Type B pancreatic cell (in vitro differentiated cells): ENCODE results near the gene STXBP6. TPM values are rescaled to one million over a fixed set of nuclear protein-coding genes. Genes with fewer than 3 reads are reported as not detected.
"Not testable (repeated sequence)": the region's sequence is repeated elsewhere in the genome, so short reads cannot be mapped to it uniquely, and the experiment has no call there.

Source experiments
- DNase-seq: peaks from one replicate; pipeline ENCODE4 v3.0.0; 2021; ENCODE audit warnings: mixed read lengths; ENCODE audit not compliant: unreplicated experiment; ENCODE audit errors: extremely low spot score
- H3K27ac Mint-ChIP-seq: 2 replicates; pipeline ENCODE4 v1.8.0; 2021; ENCODE audit warnings: mild to moderate bottlenecking, mixed read lengths
- H3K27me3 Mint-ChIP-seq: 2 replicates; pipeline ENCODE4 v1.8.0; 2021; ENCODE audit warnings: mixed read lengths
- H3K36me3 Mint-ChIP-seq: 2 replicates; pipeline ENCODE4 v1.8.0; 2021; ENCODE audit warnings: mixed read lengths
- H3K4me1 Mint-ChIP-seq: one replicate; pipeline ENCODE4 v1.8.0; 2021; ENCODE audit warnings: mixed read lengths; ENCODE audit not compliant: unreplicated experiment
- H3K4me3 Mint-ChIP-seq: 2 replicates; pipeline ENCODE4 v1.8.0; 2021; ENCODE audit warnings: mild to moderate bottlenecking, mixed read lengths
- H3K9me3 Mint-ChIP-seq: 2 replicates; pipeline ENCODE4 v1.8.0; 2021; ENCODE audit warnings: mixed read lengths
- total RNA-seq: library from RNA; stranded (reverse); gene quantifications from 2 replicates; pipeline ENCODE4 v1.2.1, GENCODE V29; 2021; ENCODE audit warnings: low replicate concordance
- TF ChIP-seq, protein P1 (sequence below): fragments of 200-600 bp; sonication (generic); conservative IDR thresholded peaks from 2 replicates; pipeline ENCODE4 v1.5.0; 2021; ENCODE audit warnings: antibody characterized with exemption, mild to moderate bottlenecking

Gene STXBP6
- total RNA-seq, 1 donor from 2014 or later: 17.0 TPM

DNA sequence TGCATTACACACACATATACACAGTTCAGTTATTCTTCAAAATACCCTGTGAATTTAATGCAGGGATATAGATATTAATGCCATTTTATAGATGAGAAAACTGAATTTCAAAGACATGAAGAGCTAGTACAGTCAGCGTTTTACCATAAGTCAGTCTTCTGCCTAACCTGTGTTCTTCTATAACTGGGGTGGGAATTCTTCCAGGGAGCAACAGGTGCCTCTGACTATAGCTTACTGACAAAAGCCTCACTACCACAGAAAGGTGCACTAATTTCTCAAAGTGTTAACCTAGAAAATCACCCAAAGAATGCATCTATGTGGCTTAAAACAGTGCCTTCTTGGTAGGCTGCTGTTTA is 84.4 kb downstream of the STXBP6 start:
- DNase-seq: no peak
- H3K36me3 Mint-ChIP-seq: no peaks in the 10 kb centered on the region
- peak overlapping the region; percentile 86 for H3K27ac Mint-ChIP-seq
- TF ChIP-seq, protein P1, sequence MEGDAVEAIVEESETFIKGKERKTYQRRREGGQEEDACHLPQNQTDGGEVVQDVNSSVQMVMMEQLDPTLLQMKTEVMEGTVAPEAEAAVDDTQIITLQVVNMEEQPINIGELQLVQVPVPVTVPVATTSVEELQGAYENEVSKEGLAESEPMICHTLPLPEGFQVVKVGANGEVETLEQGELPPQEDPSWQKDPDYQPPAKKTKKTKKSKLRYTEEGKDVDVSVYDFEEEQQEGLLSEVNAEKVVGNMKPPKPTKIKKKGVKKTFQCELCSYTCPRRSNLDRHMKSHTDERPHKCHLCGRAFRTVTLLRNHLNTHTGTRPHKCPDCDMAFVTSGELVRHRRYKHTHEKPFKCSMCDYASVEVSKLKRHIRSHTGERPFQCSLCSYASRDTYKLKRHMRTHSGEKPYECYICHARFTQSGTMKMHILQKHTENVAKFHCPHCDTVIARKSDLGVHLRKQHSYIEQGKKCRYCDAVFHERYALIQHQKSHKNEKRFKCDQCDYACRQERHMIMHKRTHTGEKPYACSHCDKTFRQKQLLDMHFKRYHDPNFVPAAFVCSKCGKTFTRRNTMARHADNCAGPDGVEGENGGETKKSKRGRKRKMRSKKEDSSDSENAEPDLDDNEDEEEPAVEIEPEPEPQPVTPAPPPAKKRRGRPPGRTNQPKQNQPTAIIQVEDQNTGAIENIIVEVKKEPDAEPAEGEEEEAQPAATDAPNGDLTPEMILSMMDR: no peak
- H3K27me3 Mint-ChIP-seq: no peaks in the 10 kb centered on the region
- H3K4me3 Mint-ChIP-seq: no peak overlapping the region
- peaks cover 6% of the 10 kb centered on the region for H3K4me1 Mint-ChIP-seq
- no peaks in the 10 kb centered on the region for H3K9me3 Mint-ChIP-seq

DNA sequence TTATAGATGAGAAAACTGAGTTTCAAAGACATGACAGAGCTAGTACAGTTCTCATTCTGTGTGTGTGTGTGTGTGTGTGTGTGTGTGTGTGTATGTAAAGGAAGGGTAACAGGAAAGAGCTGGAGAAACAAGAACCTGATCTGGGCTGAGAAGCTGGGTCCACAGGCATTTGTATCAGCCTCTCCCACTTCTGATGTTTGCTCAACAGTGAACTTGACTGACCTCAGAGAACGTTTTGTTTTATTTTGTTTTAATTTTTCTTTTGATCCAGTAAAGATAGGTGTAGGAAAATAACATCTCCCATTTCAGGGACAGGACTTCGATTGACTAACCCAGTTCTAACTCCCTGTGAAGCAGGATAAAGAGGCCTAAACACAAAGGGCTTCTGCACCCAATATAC is 85.4 kb downstream of the STXBP6 start:
- peaks cover 3% of the 10 kb centered on the region for H3K4me1 Mint-ChIP-seq
- DNase-seq: no peak
- TF ChIP-seq, protein P1: no peak
- H3K9me3 Mint-ChIP-seq: no peaks in the 10 kb centered on the region
- peak overlapping the region; percentile 60 for H3K27ac Mint-ChIP-seq
- H3K4me3 Mint-ChIP-seq: no peak overlapping the region
- no peaks in the 10 kb centered on the region for H3K27me3 Mint-ChIP-seq
- no peaks in the 10 kb centered on the region for H3K36me3 Mint-ChIP-seq

GRCh38 chr14:24964048-24964447 is 85.9 kb downstream of the STXBP6 start:
- TF ChIP-seq, protein P1: no peak
- Mint-ChIP-seq H3K9me3 (no peaks in the 10 kb centered on the region), H3K27me3 (no peaks in the 10 kb centered on the region), H3K27ac (peak overlapping the region; percentile 60), H3K36me3 (no peaks in the 10 kb centered on the region), H3K4me1 (no peaks in the 10 kb centered on the region), H3K4me3 (no peak overlapping the region)
- DNase-seq: no peak

- H3K27me3 Mint-ChIP-seq, H3K36me3 Mint-ChIP-seq, H3K4me3 Mint-ChIP-seq, H3K9me3 Mint-ChIP-seq, H3K27ac Mint-ChIP-seq, DNase-seq, H3K4me1 Mint-ChIP-seq: not testable (repeated sequence)
Observed at GRCh38 chr14:24962118-24962517, 87.8 kb downstream of the STXBP6 start.

DNA sequence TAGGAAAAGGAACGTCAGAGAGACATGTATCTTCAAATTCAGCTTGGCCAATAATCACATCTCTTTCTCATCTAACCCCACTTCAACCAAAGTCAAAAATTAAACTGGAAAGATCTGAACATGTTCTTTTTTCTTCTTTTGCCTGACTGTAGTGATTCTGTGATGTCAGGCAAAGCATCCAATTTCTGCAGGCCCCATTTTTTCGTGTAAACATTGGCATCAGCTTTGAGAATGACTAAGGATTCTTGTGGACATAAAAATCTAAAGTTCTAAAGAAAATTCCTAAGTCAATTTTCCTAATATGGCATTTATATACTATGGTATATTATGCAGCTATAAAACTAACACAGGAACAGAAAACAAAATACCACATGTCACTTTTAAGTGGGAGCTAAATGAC is 89.1 kb downstream of the STXBP6 start:
- H3K27ac Mint-ChIP-seq: no peak overlapping the region
- no peaks in the 10 kb centered on the region for H3K4me1 Mint-ChIP-seq
- H3K27me3 Mint-ChIP-seq: no peaks in the 10 kb centered on the region
- TF ChIP-seq, protein P1: no peak
- no peak for DNase-seq
- no peaks in the 10 kb centered on the region for H3K36me3 Mint-ChIP-seq
- H3K9me3 Mint-ChIP-seq: no peaks in the 10 kb centered on the region
- no peak overlapping the region for H3K4me3 Mint-ChIP-seq

- Mint-ChIP-seq H3K4me1 (no peaks in the 10 kb centered on the region), H3K4me3 (no peak overlapping the region), H3K27me3 (no peaks in the 10 kb centered on the region), H3K36me3 (no peaks in the 10 kb centered on the region), H3K27ac (no peak overlapping the region), H3K9me3 (no peaks in the 10 kb centered on the region)
- TF ChIP-seq, protein P1: no peak
- DNase-seq: no peak
Observed at GRCh38 chr14:24959791-24960331, 90.1 kb downstream of the STXBP6 start.
